ENCODE results near the gene ACP3. TPM values are rescaled to one million over a fixed set of nuclear protein-coding genes. Genes with fewer than 3 reads are reported as not detected.

The ACP3 gene
- total and polyA plus RNA-seq, 2 of the 13 experiments (the other 11 are each of a cell fraction or from before 2014, with no cell fraction given) = not detected

- no TSS peak for BruUV-seq (replicated peaks)
- POLR2A ChIA-PET = no interaction called here
Observed at GRCh38 chr3:132348531-132348930, 31.3 kb downstream of the ACP3 start.

GRCh38 chr3:132350814-132351213, 33.6 kb downstream of the ACP3 start:
- DNase-seq (ENCODE audit: low spot score) (no peak), ATAC-seq (no peak), FAIRE-seq (no peak)
- Histone ChIP-seq H3K27me3 (ENCODE audit: control insufficient read depth in 1 of 2, insufficient read depth in 2 of 2, low read length in 2 of 2) (peaks cover 0 to 3% of the 10 kb centered on the region in 2 experiments; a peak in 1 of 5 replicates), H2AFZ (ENCODE audit: low read length) (no peak overlapping the region), H3K4me1 (ENCODE audit: insufficient read depth, low read length) (no peaks in the 10 kb centered on the region), H3K4me3 (replicated peaks in 1 of 3; ENCODE audit: insufficient read depth in 1 of 3, low read depth in 2 of 3, low read length in 3 of 3) (no peak overlapping the region), H3K9me3 (ENCODE audit: low read length) (no peaks in the 10 kb centered on the region), H3K4me2 (ENCODE audit: low read depth, low read length) (no peak overlapping the region), H3K79me2 (ENCODE audit: insufficient read depth, low read length) (no peaks in the 10 kb centered on the region), H4K20me1 (ENCODE audit: insufficient read depth, low read length) (no peaks in the 10 kb centered on the region), H3K27ac (ENCODE audit: extremely low read length, insufficient read depth, low read length) (no peak overlapping the region), H3K9ac (ENCODE audit: insufficient read depth, low read depth, low read length) (no peak overlapping the region), H3K36me3 (replicated peaks in 1 of 2; ENCODE audit: control insufficient read depth in 1 of 2, insufficient read depth in 2 of 2, low read length in 2 of 2) (no peaks in the 10 kb centered on the region)
- ChIA-PET POLR2A (no interaction called here), CTCF (ENCODE audit: low intra/inter-chr PET ratio, low total read pairs) (no interaction called here)
- peak; percentile 62 to 76 for TF ChIP-seq MAFK (conservative IDR thresholded peaks at IDR 0.05 in 1 of 2, IDR thresholded peaks at IDR 0.05 in 1 of 2; ENCODE audit: low read length in 2 of 2)
- TF ChIP-seq THAP9 (CRISPR knock-in tag; IDR thresholded peaks at IDR 0.05; ENCODE audit: borderline replicate concordance) = no peak
- no peak for TF ChIP-seq STAT5B (CRISPR knock-in tag; IDR thresholded peaks at IDR 0.05)
- peak; percentile 75 for TF ChIP-seq MAFF (IDR thresholded peaks at IDR 0.05; ENCODE audit: low read depth, low read length)
- TF ChIP-seq ZNF816 (CRISPR knock-in tag; IDR thresholded peaks at IDR 0.05; ENCODE audit: borderline replicate concordance) = no peak
- TF ChIP-seq ZNF597 (CRISPR knock-in tag; IDR thresholded peaks at IDR 0.05) = no peak
- in situ Hi-C loops (cut with HindIII; ENCODE audit: extremely low pct_ligation_motif_present, low pct_unique_long_range_greater_than_20kb) (loop anchor here (5.0 kb wide), 1 partner anchor 46 kb away; no protein-coding TSS in a partner anchor), intact Hi-C loops (cut with micrococcal nuclease; ENCODE audit: unreplicated experiment) (no loop called here)
- 0% methylated on average over 1 of the region's 1 CpG for WGBS (ENCODE audit: low lambda C conversion rate)
- no TSS peak for BruUV-seq (replicated peaks)

More at GRCh38 chr3:132348531-132348930, 31.3 kb downstream of the ACP3 start:
- Histone ChIP-seq H3K4me1 (ENCODE audit: insufficient read depth, low read length) (no peaks in the 10 kb centered on the region), H3K4me2 (ENCODE audit: low read depth, low read length) (no peak overlapping the region), H2AFZ (ENCODE audit: low read length) (no peak overlapping the region), H4K20me1 (ENCODE audit: insufficient read depth, low read length) (no peaks in the 10 kb centered on the region), H3K27ac (ENCODE audit: extremely low read length, insufficient read depth, low read length) (no peak overlapping the region), H3K4me3 (replicated peaks in 1 of 3; ENCODE audit: insufficient read depth in 1 of 3, low read depth in 2 of 3, low read length in 3 of 3) (no peak overlapping the region), H3K9me3 (ENCODE audit: low read length) (no peaks in the 10 kb centered on the region), H3K27me3 (ENCODE audit: control insufficient read depth in 1 of 2, insufficient read depth in 2 of 2, low read length in 2 of 2) (no peaks in the 10 kb centered on the region), H3K36me3 (replicated peaks in 1 of 2; ENCODE audit: control insufficient read depth in 1 of 2, insufficient read depth in 2 of 2, low read length in 2 of 2) (no peaks in the 10 kb centered on the region), H3K9ac (ENCODE audit: insufficient read depth, low read depth, low read length) (no peak overlapping the region), H3K79me2 (ENCODE audit: insufficient read depth, low read length) (no peaks in the 10 kb centered on the region)
- intact Hi-C loops (cut with micrococcal nuclease; ENCODE audit: unreplicated experiment) (no loop called here), in situ Hi-C loops (cut with HindIII; ENCODE audit: extremely low pct_ligation_motif_present, low pct_unique_long_range_greater_than_20kb) (loop anchor here (5.0 kb wide), 1 partner anchor 91 kb away; no protein-coding TSS in a partner anchor)
- DNase-seq (ENCODE audit: low spot score) = no peak
- WGBS (ENCODE audit: low lambda C conversion rate) = 18% methylated on average over 1 of the region's 1 CpG
- no peak for FAIRE-seq
- TF ChIP-seq FOXA3 (CRISPR knock-in tag; IDR thresholded peaks at IDR 0.05) = no peak
- TF ChIP-seq ZNF143 (CRISPR knock-in tag; IDR thresholded peaks at IDR 0.05) = no peak
- TF ChIP-seq ZNF331 (CRISPR knock-in tag; IDR thresholded peaks at IDR 0.05) = no peak
- no peak for TF ChIP-seq BATF2 (CRISPR knock-in tag; IDR thresholded peaks at IDR 0.05)
- TF ChIP-seq CAMTA2 (CRISPR knock-in tag; IDR thresholded peaks at IDR 0.05; ENCODE audit: borderline replicate concordance) = no peak
- CTCF ChIA-PET (ENCODE audit: low intra/inter-chr PET ratio, low total read pairs) = no interaction called here
- ATAC-seq = no peak

Measured in HepG2 (cell line).